OCI-LY7 (cell line): Measurements from ENCODE around the gene ZNF326.

Experiments used
- EZH2phosphoT487 ChIP-seq: fragments of 200-600 bp; sonication (generic); IDR thresholded peaks from 2 replicates; pipeline ENCODE4 v1.6.1; 2018; ENCODE audit warnings: low read depth, borderline replicate concordance, mild to moderate bottlenecking, mixed run types, antibody characterized with exemption, low read length, moderate library complexity, mixed read lengths
- TF ChIP-seq, protein P1 (sequence below): fragments of 200-600 bp; sonication (generic); conservative IDR thresholded peaks from 2 replicates; pipeline ENCODE4 v1.5.1; 2014; ENCODE audit warnings: mild to moderate bottlenecking, antibody characterized with exemption, low read length, moderate library complexity, mixed read lengths

DNA sequence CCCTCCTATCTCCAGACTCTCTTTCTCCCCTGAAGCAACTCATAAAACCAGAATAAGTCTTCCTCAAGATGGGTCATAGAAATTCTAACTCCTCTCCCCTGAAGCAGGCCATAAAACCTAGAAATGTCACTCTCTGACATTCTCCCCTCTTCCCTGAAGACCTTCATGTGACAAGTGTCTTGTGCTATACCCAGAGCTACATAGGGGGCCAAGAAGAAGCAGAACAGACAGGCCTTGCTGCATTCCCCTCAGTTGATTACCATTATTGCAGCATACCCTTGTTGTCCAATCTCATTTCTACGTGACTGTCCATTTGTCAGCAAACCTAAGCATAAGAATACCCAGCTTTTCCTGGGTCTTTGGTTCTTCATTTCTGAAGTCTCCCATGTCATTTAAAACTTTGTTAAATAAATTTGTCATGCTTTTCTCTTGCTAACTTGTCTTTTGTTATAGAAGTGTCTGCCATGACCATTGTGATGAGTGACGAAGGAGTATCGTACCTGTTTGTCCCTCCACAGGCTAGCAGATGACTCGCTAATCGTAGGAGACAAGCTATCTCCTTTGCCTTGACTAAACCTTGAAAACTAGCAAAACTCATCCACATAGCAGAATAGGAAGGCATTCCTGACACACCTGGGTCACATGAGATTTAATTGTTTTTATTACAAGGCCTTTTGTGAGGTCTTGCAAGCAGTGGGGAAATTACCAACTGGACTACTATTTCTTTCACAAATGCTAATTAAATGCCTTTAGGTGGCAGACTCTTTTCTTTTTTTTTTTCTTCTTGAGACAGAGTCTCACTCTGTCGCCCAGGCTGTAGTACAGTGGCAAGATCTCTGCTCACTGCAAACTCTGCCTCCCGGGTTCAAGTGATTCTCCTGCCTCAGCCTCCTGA, 39.4 kb upstream of the ZNF326 start:
- TF ChIP-seq, protein P1, sequence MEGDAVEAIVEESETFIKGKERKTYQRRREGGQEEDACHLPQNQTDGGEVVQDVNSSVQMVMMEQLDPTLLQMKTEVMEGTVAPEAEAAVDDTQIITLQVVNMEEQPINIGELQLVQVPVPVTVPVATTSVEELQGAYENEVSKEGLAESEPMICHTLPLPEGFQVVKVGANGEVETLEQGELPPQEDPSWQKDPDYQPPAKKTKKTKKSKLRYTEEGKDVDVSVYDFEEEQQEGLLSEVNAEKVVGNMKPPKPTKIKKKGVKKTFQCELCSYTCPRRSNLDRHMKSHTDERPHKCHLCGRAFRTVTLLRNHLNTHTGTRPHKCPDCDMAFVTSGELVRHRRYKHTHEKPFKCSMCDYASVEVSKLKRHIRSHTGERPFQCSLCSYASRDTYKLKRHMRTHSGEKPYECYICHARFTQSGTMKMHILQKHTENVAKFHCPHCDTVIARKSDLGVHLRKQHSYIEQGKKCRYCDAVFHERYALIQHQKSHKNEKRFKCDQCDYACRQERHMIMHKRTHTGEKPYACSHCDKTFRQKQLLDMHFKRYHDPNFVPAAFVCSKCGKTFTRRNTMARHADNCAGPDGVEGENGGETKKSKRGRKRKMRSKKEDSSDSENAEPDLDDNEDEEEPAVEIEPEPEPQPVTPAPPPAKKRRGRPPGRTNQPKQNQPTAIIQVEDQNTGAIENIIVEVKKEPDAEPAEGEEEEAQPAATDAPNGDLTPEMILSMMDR = no peak
- no peak for TF ChIP-seq EZH2phosphoT487
